ENCODE data around the gene CAMTA1.

The CAMTA1 gene

DNA sequence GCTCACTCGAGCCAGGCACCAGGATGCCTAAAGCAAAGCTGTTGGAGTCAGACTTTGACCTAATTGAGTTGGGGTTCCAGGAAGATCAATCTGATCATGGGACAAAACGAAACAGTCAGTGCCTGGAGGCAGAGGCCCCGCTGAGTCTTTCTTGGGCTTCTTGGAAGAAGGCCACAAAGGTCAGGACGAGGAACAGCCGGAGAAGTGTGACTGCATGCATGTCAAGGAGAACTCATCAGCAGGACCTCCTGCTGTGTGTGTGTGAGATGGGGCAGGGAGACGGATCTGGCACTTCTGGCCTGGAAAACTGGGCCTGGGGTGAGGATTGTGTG, 190.8 kb downstream of the CAMTA1 start:
- intact Hi-C loops (cut with DNase I) = no loop called here
- no peak for DNase-seq

DNA sequence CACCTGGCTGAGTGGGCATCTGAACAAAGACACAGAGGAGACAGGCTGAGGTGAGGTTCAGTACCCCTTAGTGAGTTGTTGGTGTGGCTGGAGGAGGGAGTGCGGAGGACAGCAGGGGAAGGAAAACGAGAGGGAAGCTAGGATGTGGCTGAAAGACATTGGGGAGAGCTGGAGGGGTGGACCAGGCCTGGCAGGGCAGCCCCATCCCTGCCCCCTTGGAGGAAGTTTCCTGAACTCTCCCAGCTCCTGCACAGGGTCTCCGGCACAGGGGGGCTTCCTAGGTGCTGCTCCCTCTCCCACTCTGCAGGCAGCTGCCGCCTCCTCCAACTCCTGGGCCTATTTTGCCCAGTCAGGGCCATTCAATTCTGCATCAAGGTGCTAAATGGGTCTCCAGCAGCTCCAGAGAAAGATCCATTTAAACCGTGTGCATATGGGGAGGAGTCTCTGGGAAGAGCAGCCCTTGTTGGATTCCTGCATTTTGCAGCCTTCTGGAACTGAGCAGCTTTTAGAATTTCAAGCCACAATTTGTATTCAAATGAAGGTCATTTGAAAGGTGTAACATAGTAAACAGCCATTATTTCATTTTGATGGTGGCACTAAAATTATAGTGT, 193.9 kb downstream of the CAMTA1 start:
- intact Hi-C loops (cut with DNase I) = no loop called here
- DNase-seq = peak in 1 of 42 donors; percentile 19

DNA sequence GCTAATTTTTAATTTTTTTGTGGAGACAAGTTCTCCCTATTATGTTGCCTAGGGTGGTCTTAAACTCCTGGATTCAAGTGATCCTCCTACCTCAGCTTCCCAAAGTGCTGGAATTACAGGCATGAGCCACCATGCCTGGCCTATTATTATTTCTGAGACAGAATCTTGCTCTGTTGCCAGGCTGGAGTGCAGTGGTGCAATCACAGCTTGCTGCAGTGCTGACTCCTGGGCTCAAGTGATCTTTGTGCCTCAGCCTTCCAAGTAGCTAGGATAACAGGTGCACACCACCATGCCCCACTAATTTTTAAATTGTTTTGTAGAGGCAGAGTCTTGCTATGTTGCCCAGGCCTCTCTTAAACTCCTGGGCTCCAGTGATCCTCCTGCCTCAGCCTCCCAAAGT, 196.3 kb downstream of the CAMTA1 start:
- DNase-seq = peak in 1 of 42 donors; percentile 8
- intact Hi-C loops (cut with DNase I) = no loop called here

DNA sequence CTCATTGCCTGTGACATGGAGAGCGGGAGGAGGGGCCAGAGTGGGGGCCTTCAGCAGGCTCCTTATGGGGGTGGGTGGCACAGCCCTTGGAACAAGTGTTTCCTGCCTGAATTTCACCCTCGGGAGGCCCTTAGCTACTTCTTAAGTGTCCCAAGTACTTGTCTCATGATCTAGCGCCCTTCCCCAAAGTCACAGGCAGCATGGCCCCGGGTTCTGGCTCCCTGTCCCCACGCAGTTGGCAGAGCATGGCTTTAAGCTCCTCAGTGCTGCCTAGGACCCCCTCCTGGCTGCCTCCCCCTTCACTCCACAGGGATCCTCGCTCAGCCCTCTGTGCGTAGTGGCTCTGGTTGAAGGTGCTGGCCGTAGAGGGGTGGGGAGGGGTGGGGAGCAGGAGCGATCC, 197.2 kb downstream of the CAMTA1 start:
- intact Hi-C loops (cut with DNase I) = no loop called here
- no peak for DNase-seq

DNA sequence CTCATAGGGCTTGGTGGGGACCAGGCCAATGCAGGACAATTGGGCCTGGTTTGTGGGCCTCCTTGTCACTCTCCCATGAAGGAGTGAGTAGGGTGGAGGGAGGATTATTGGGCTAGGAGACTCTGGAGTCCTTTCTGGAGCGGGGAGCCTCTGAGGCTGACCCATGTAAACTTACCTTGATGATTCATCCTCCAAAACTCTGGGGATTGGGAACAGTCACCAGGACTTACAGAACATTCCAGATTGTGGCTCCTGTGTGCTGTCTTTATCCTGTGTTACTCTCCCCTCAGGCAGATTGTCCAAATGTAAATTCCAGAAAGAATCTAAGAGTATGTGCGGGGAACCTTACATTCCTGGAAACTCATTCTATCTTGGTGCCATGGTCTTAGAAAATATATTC, 197.6 kb downstream of the CAMTA1 start:
- no peak for DNase-seq
- intact Hi-C loops (cut with DNase I) = no loop called here

DNA sequence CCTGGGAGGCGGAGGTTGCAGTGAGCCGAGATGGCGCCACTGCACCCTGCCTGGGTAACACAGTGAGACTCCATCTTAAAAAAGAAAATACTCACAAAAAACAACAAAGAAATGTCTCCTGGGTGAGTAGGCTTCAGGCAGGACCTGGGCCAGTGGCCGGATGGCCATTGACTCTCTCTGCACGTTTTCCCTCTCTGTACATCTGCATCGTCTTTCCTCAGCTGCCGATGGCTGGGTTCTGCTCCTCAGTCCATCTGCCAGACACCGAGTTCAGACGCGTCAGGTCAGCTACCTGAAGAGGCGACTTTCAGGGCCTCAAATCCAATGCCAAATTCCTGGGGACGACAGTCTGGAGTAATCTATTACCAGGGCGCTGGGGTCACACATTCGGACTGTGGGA, 199.3 kb downstream of the CAMTA1 start:
- intact Hi-C loops (cut with DNase I) = no loop called here
- DNase-seq = peak in 1 of 42 donors; percentile 22

DNA sequence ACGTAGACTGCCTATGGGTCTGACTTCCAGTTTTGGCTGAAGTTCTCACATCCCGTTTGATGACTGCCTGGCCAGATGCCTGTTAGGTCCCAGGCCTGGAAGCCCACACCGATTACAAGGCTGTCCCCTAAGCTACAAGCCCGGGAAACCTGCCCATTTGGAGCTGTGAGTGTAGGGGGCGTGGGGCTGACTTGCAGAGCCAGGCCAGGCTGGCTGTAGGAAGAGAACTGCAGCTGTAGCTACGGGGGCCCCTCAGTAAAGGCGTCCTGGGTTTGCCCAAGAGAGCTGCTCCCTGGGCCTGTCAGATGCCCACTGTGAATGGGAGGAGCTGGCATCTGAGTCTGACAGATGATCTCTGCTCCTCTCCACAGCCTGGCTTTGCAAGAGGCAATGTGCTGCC, 199.7 kb downstream of the CAMTA1 start:
- DNase-seq = peak in 40 of 42 donors; percentile 17 to 77 (median 48)
- intact Hi-C loops (cut with DNase I) = no loop called here

DNA sequence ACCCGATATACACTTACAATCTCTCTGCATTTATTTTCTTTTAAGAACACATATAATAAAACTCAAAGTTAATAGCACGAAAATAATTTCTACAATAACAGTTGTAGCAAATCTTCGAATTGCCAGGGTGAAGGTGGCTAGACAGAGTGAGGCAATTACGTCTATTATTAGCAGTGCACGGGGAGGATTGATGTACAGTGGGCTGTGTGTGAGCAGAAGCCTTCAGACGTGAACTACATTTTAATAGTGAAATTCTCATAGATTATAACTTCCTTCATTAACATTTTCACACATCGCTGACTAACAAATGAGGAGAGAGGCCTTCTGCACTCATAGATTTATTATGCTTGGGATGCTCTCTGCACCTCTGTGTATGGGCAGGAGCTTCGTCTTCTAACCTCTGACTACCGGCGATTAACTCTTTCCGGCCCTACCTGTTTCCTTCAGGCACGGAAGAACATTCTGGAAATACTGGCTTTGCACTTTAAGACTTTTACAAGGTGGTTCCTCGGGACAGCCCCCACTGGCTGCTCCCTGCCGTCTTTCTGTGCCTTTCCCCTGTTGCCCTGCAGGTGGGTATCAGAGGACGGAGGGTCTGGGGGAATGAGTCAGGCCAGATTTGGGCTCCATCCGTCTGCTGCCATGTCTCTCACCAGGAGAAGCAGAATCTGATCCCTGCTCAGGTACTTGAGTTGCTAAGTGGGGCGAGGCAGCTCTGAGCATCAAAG, 200.5 kb downstream of the CAMTA1 start:
- intact Hi-C loops (cut with DNase I) = no loop called here
- peak in 9 of 42 donors; percentile 18 to 67 (median 31) for DNase-seq

DNA sequence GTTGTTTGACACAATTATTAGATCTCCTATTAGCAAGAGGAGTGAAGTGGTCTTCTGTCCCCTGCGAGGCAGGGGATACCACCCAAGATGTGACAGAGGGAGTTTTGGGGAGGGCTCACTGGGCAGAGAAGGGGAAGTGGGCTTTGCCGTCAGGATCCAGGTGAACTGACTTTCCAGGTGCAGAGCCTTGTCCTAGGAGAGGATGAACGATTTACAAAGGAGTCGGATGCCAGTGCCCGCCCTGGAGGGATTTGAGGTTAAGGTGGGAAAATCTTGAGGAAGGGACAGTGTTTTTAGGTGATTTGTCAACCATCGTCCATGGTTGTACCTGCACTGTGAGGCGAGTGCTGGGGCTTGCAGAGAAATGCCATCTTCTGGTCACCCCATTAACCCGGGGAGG, 201.0 kb downstream of the CAMTA1 start:
- peak in 2 of 42 donors; percentile 5 to 8 for DNase-seq

DNA sequence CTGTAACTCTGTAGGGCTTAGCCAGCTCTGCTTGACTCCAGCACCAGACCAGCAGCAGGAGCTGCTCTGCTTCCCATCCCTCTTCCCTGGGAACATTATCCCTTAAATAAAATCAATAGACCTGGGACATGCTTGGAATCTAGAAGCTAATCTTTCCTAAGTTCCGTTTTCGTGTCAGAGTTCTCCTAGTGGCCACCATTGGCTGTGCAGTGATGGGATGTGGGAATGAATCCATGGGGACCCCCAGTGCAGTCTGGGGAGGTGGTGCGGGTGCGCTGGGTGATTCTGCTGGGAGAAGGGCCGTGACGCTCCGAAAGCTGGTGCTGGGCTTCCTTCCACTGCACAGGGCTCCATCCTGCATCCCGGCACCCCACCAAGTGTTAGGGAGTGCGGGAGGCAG, 202.7 kb downstream of the CAMTA1 start:
- intact Hi-C loops (cut with DNase I) = no loop called here
- DNase-seq = peak in 1 of 42 donors; percentile 23

More for the DNA sequence above, 201.0 kb downstream of the CAMTA1 start:
- intact Hi-C loops (cut with DNase I) = no loop called here

DNA sequence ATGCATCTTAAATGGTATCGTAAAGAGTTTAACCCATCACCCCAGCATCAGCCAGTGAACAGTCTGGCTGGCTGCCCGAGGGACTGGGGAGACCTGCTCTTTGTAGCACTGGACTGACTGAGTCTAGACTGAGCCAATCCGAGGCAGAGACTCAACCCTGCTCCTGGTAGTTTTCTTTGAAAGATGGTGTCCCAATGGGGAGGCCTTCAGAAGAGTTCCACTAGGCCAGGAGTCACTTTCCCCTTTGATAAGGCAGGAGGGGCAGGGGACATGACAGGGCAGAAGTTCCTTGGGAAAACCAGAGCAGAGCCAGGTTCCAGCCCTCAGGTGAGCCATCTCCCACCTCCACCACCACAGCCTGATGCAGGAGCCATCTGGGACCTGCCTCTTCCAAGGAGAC, 203.5 kb downstream of the CAMTA1 start:
- DNase-seq = peak in 1 of 42 donors; percentile 16
- intact Hi-C loops (cut with DNase I) = no loop called here

DNA sequence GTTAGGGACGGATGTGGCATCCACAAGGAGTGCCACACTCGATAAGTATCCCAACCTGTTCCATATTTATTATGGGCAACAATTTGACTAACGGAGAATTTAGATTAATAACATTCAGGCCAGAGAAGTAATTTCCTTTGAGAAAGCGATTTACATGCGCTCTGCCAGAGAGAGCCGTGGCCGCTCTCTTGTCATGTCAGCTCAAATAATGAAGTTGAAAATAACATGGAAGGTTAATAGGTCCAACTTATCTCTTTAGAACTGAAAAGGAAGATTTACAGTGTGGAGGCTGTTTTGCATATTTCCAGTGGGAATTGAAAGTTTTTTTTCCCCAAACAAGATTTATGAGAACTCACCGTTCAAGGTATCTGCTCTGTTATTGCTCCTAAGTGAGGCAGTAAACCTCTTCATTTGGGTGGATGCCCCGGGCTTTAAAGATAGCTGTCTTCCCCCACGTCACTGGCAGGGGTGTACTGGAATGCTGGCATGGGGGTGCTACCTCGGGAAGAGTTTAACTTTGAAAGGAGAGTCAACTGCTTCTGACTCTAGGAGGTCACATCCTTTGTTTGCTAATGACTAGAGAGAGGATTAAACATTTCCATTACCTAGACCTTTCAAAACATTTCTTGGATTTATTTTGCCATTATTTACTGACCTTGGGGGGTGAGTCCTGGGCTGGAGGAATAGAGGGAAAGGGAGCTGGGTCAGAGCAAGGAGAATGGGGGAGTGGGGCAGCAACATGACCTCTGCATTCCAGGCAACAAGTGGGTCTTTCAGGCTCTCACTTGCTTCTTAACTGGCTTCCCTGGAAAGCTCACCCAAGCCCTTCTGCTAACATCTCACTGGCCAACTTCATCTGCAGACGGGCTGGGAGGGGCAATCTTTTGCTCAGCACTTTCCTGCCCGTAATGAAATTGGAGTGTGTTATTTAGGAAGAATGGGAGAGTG, 204.2 kb downstream of the CAMTA1 start:
- peak in 1 of 42 donors; percentile 5 for DNase-seq
- intact Hi-C loops (cut with DNase I) = no loop called here

DNA sequence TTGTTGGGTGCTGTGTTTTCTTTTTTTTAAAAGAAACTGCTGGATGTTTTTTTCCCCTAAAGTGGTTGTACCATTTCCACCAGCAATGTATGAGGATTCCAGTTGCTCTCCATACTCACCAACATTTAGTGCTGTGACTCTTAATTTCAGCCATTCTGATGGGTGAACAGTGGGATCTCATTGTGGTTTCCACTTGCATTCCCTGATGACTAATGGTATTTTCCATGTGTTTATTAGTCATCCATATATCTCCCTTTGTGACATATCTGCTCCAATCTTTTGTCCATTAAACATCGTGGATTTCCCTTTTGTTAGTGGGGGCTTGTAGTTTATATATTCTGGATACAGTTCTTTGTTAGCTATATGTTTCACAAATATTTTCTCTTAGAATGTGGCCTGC, 206.0 kb downstream of the CAMTA1 start:
- intact Hi-C loops (cut with DNase I) = no loop called here

DNA sequence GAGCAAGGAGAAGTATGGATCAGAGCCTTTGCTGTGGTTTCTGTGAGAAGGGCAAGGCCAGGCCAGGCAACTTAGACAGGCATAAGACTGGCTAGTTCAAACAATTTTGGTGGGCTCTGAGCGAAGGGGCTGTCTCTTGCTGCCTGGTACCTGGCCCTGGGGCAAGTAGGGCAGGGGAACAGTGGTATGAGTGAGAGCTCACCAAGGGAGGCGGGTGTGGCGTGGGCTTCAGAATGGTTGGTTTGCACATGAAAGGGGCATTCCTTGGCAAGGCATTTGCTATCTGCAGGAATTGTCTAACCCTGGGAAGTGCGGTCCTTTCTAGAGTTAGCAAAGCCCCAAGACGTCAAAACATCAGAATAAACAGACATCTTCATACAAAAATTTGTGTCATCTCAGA, 210.5 kb downstream of the CAMTA1 start:
- DNase-seq = peak in 1 of 42 donors; percentile 7
- intact Hi-C loops (cut with DNase I) = no loop called here

More for the DNA sequence above, 206.0 kb downstream of the CAMTA1 start:
- no peak for DNase-seq

DNA sequence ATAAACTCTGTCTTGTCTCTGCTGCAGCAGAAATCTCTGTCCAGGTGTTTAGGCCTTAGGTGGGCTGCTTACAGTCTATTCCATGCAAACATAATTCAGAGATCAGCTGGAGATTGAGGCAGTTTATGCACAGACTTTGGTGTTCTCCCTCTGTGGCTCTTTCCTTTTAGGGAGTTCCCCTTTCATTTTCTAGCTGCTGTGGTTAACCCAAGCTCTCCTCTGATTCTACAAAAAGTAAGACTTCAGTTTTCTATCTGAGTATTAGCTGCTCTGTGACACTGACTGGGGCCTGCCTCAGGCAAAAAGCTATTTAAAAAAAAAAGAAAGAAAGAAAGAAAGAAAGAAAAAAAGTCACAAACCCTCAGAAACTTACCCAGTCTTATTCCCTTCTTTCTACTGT, 211.1 kb downstream of the CAMTA1 start:
- intact Hi-C loops (cut with DNase I) = no loop called here
- peak in 1 of 42 donors; percentile 1 for DNase-seq

DNA sequence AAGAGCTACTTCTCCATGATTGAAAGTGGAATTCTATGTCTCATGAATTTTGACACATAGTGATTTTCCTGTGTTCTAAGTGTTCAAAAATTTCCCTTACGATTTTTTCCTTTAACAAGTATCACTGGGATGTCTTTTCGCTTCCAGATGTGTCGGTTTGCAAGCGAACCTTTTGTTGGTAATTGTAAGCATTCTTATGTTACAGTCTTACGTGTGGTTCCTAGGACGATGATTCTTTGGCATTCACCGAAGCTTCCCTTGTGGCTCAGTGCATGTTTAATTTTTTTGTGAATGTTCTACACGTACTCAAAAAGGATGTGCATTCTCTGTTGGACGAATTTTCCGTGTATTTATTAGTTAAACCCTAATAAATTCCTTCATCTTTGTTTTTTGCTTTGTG, 211.6 kb downstream of the CAMTA1 start:
- intact Hi-C loops (cut with DNase I) = no loop called here
- no peak for DNase-seq

DNA sequence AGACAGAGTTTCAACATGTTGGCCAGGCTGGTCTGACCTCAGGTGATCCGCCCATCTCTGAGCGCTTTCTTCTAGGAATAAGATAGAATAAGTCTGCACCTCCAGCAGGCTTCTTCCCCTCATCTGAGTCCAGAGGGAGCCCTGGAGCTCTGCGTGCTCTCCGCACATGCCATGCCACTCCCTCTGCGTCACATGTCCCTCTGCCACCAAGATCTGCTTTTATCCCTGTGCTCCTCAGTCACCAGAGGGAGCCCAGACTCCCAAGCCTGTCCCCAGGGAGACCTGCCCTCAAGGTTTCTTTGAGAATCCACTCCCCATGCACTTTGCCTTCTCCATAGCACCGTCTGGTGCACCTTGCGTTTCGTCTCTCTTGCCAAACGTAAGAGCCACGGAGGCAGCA, 213.0 kb downstream of the CAMTA1 start:
- peak in 2 of 42 donors; percentile 9 to 10 for DNase-seq
- intact Hi-C loops (cut with DNase I) = no loop called here

DNA sequence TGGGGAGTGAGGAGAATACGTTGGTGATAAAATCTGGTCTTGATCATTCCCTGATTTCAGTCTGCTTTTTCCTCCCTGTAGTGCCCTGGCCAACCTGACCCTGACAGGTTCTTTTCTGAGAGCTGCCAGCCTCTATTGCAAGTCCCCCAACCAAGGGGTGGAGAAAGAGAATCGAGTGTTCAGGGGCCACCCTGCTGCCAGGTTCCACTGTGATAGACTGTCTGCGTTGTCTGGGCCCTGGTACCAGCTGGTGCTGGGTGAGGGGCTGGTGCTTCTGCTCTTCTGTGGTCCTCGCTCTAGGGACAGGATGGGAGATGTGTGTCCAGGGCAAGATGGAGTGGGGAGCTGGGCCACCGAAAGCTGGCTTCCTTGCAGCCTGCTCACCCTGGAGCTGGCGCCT, 214.6 kb downstream of the CAMTA1 start:
- peak in 1 of 42 donors; percentile 5 for DNase-seq
- intact Hi-C loops (cut with DNase I) = no loop called here

DNA sequence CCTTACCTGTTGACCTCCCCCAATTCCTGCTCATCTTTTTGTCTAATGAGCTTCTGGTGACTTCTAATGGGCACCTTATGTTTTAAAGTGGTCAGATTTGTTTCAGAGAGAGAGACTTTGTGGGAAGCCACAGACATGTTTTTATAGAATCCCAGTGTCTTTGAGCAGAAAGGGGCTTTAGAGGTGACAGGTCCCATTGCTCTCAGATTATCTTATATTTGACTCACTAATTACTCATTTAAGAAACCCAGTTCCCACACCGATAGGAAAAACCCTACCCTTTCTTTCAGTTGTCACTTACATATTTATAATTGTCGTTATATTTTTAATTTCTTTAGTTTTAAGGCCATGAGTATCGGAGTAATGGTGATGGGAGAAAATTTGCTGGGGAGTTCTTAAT, 215.5 kb downstream of the CAMTA1 start:
- intact Hi-C loops (cut with DNase I) = no loop called here
- DNase-seq = no peak

DNA sequence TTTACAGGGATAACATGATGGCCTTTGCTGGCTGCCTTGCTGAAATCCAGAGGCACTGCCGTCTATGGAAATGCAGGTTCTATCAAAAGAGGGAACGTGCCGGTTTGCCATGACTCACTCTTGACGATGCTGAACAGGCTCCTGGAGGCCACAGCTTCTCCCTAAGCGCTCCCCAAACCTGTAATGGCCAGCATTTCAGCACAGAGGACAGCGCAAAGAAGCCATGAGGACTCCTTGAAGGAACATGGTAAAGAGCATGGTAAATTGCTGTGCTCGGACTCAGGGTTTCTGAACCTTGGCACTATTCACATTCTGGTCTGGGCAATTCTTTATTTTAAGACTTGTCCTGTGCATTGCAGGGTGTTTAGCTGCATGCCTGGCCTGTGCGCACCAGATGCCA, 217.5 kb downstream of the CAMTA1 start:
- intact Hi-C loops (cut with DNase I) = no loop called here
- DNase-seq = peak in 1 of 42 donors; percentile 5

All from head of caudate nucleus (tissue), 42 donors.